Astrocyte of the spinal cord (primary cell): ENCODE data around the gene CACHD1.

Experiments used
- DNase-seq: peaks from one replicate; pipeline ENCODE4 v3.0.0; 2011; ENCODE audit warnings: low read depth, low spot score
- H3K4me3 ChIP-seq: 2 replicates; pipeline ENCODE4 v1.5.1; 2011; ENCODE audit warnings: low read depth, mild to moderate bottlenecking, low read length, moderate library complexity
- CTCF ChIP-seq: IDR thresholded peaks from 2 replicates; pipeline ENCODE4 v1.5.1; 2012; ENCODE audit warnings: low read depth, mild to moderate bottlenecking, low read length, inconsistent platforms
- in situ Hi-C: cut with HindIII; loops from 2 replicates; pipeline ENCODE4 v1.10.0; 2017; ENCODE audit warnings: low sequenced_read_pairs

Gene CACHD1

GRCh38 chr1:64572222-64572900 is 102.4 kb downstream of the CACHD1 start:
- in situ Hi-C loops: no loop called here
- DNase-seq: no peak
- no peak for TF ChIP-seq CTCF
- no peak overlapping the region for H3K4me3 ChIP-seq

- no peak for TF ChIP-seq CTCF
- in situ Hi-C loops: no loop called here
- no peak overlapping the region for H3K4me3 ChIP-seq
- DNase-seq: no peak
Observed at GRCh38 chr1:64574301-64574700, 104.4 kb downstream of the CACHD1 start.

GRCh38 chr1:64575881-64576676 is 106.2 kb downstream of the CACHD1 start:
- no peak for DNase-seq
- no peak overlapping the region for H3K4me3 ChIP-seq
- no peak for TF ChIP-seq CTCF
- in situ Hi-C loops: no loop called here

- DNase-seq: no peak
- in situ Hi-C loops: no loop called here
- TF ChIP-seq CTCF: no peak
- no peak overlapping the region for H3K4me3 ChIP-seq
Observed at GRCh38 chr1:64578270-64578973, 108.5 kb downstream of the CACHD1 start.

GRCh38 chr1:64579767-64580166 is 109.8 kb downstream of the CACHD1 start:
- in situ Hi-C loops: no loop called here
- TF ChIP-seq CTCF: no peak
- no peak overlapping the region for H3K4me3 ChIP-seq
- DNase-seq: no peak

- no peak for DNase-seq
- no peak for TF ChIP-seq CTCF
- in situ Hi-C loops: no loop called here
- no peak overlapping the region for H3K4me3 ChIP-seq
Observed at GRCh38 chr1:64581135-64581842, 111.4 kb downstream of the CACHD1 start.
